Fibroblast of mammary gland (primary cell): ENCODE measurements around the gene APLF.
"Not testable (repeated sequence)": the region's sequence is repeated elsewhere in the genome, so short reads cannot be mapped to it uniquely, and the experiment has no call there.

ENCODE experiments used
- DNase-seq: peaks from one replicate; pipeline ENCODE4 v3.0.0-alpha.2; 2010; ENCODE audit warnings: low read depth
- H3K4me3 ChIP-seq: 2 replicates; pipeline ENCODE4 v1.5.1; 2011; ENCODE audit warnings: low read depth, mild to moderate bottlenecking, low read length, moderate library complexity; ENCODE audit not compliant: control insufficient read depth
- TF ChIP-seq, protein P1 (sequence below): conservative IDR thresholded peaks from 2 replicates; pipeline ENCODE4 v1.5.1; 2011; ENCODE audit warnings: low read depth, low read length, inconsistent platforms; ENCODE audit not compliant: control insufficient read depth, insufficient read depth

APLF gene

DNA sequence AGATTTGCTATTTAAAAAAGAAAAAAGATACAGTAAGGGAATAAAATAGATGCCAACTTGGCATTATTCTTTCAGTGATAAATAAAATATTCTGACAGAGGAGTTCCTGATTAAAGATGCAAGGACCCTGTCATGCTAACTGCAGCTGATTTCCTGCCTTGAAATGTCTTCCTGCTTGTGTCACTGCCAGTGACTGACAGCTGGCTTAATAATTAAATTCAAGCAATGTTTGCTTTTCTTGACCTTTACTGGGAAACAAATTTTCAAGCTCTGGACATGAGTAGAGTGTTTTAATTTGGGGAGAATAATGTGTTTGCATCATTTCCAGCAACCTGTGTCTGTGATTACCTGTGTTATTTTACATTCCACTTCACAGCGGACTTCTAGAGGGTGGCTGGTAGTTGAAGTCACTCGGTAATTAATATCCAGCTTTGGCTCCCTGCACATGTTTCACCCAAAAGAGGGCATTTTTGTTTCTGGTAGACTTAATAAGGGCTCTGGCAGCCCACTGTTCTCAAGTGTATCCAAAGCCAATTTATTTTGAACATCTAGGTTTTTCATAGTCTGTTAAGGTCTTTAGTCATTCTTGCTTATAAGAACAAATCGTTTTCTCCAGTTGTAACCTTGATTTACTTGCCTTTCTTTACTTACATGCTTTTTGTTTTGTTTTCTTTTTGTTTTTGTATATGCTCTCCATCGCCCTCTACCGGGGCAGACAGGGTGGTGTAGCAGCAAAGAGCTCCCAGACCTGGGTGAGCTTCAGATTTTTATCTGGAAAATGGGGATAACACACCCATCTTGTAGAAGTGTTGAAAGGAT, 127.5 kb downstream of the APLF start:
- no peak overlapping the region for H3K4me3 ChIP-seq
- peak; percentile 49 for DNase-seq
- TF ChIP-seq, protein P1, sequence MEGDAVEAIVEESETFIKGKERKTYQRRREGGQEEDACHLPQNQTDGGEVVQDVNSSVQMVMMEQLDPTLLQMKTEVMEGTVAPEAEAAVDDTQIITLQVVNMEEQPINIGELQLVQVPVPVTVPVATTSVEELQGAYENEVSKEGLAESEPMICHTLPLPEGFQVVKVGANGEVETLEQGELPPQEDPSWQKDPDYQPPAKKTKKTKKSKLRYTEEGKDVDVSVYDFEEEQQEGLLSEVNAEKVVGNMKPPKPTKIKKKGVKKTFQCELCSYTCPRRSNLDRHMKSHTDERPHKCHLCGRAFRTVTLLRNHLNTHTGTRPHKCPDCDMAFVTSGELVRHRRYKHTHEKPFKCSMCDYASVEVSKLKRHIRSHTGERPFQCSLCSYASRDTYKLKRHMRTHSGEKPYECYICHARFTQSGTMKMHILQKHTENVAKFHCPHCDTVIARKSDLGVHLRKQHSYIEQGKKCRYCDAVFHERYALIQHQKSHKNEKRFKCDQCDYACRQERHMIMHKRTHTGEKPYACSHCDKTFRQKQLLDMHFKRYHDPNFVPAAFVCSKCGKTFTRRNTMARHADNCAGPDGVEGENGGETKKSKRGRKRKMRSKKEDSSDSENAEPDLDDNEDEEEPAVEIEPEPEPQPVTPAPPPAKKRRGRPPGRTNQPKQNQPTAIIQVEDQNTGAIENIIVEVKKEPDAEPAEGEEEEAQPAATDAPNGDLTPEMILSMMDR: peak; percentile 89

DNA sequence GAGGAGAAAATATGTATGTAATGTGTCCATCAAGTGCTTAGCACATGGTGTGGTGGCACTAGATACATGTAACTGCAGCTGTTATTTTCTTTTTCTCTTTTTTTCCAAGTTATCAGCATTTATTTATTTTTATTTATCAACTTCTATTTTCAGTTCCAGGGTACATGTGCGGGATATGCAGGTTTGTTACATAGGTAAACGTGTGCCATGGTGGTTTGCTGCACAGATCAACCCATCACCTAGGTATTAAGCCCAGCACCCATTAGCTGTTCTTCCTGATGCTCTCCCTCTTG, 128.1 kb downstream of the APLF start:
- not testable (repeated sequence) for H3K4me3 ChIP-seq, DNase-seq

DNA sequence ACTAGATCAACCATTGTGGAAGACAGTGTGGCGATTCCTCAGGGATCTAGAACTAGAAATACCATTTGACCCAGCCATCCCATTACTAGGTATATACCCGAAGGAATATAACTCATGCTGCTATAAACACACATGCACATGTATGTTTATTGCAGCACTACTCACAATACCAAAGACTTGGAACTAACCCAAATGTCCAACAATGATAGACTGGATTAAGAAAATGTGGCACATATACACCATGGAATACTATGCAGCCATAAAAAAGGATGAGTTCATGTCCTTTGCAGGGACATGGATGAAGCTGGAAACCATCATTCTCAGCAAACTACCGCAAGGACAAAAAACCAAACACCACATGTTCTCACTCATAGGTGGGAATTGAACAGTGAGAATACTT, 133.1 kb downstream of the APLF start:
- not testable (repeated sequence) for DNase-seq, H3K4me3 ChIP-seq

DNA sequence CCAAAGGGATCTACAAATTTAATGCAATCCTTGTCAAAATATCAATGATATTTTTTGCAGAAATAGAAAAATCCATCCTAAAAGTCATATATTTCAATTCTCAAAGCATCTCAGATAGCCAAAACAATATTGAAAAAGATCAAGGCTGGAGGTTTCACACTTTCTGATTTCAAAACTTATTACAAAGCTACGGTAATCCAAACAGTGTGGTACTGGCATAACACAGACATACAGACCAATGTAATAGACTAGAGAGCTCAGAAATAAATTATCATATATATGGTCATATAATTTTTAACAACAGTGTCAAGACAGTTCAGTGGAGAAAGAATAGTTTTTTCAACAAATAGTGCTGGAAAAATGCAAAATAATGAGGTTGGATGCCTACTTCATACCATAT, 135.7 kb downstream of the APLF start:
- TF ChIP-seq, protein P1: no peak

DNA sequence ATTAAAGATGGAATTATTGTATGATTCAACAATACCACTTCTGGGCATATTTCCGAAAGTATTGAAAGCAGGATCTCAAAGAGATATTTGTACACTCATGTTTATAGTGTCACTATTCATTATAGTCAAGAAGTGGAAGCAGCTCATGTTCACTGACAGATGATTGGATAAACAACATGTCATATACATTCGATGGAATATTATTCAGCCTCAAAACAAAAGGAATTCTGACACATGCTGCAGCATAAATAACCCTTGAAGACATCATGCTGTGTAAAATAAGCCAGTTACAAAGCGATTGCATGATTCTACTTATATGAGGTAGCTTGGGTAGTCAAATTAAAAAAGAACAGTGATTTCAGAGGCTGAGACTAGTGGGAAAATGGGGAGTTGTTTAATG, 136.7 kb downstream of the APLF start:
- no peak for DNase-seq
- no peak overlapping the region for H3K4me3 ChIP-seq
- TF ChIP-seq, protein P1: no peak

More for the DNA sequence above, 135.7 kb downstream of the APLF start:
- no peak for DNase-seq
- no peak overlapping the region for H3K4me3 ChIP-seq

DNA sequence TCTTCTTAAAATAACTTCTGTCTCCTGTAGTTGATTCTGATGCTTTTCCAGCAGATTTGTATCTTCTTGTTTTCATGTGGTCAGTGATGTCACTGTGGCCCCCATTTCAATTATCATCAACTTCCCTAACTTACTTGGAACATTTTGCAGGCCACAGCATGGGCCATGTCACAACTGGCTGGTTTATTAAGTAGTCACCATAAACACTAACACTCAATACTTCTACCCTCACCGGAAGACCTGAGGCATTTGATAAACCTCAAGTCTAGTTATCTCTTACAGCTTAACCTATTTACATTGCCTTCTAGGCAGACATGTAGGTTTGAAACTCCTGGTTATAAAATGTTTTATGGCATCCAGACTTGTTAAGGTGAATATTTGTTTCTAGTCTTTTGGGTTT, 138.6 kb downstream of the APLF start:
- TF ChIP-seq, protein P1: no peak
- no peak overlapping the region for H3K4me3 ChIP-seq
- no peak for DNase-seq

DNA sequence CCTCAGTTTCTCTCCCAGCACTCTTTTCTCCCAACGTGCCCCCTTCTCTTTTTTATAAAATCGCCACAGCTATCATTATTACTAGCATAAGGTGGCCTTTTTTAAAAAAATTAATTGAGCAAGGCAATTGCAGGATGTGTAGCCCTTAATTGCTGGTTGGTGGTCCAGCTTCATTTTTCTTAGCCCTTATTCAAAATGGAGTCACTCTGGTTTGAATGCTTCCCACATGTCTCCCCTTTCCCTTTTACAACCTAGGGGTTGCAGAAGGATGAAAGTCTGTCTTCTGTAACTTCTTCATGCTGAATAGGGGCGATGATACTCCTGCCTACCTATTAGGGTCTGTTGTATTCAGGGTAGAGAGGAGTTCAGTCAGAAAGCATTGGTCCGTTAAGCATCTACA, 139.4 kb downstream of the APLF start:
- no peak overlapping the region for H3K4me3 ChIP-seq
- TF ChIP-seq, protein P1: no peak
- no peak for DNase-seq

DNA sequence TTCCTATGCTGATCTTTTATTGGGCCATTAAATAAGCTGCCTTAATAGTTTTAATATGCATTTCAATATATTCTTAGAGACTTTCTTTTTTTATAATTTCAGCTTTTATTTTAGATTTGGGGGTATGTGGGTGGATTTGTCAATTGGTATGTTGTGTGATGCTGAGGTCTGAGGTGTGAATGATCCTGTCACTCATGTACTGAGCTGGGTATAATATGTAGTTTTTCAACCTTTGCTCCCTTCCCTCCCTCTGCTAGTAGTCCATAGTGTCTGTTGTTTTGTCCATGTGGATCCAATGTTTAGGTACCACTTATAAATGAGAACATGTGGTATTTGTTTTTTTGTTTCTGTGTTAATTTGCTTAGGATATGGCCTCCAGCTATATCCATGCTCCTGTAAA, 140.5 kb downstream of the APLF start:
- DNase-seq: no peak
- TF ChIP-seq, protein P1: no peak
- no peak overlapping the region for H3K4me3 ChIP-seq
